ENCODE data around the gene SUFU. TPM values are rescaled to one million over a fixed set of nuclear protein-coding genes. Genes with fewer than 3 reads are reported as not detected.

The SUFU gene
- total and polyA plus RNA-seq, 2 donors (not counting 1 experiment from before 2014, with no cell fraction given), result 4.8 to 13.3 TPM

GRCh38 chr10:102633848-102634247, 130.1 kb downstream of the SUFU start:
- Histone ChIP-seq H3K9me3 (ENCODE audit: control extremely low read depth in 1 of 3, control insufficient read depth in 2 of 3, insufficient read depth in 1 of 3, low read length in 2 of 3) (no peaks in the 10 kb centered on the region), H3K4me2 (replicated peaks; ENCODE audit: low read depth, low read length, poor library complexity, severe bottlenecking) (no peak overlapping the region), H3K36me3 (replicated peaks in 1 of 2; ENCODE audit: control extremely low read depth in 1 of 2, control insufficient read depth in 1 of 2, extremely low read depth in 1 of 2, insufficient read depth in 2 of 2, low read length in 1 of 2) (peaks cover 0 to 3% of the 10 kb centered on the region in 2 experiments), H3K27me3 (replicated peaks in 1 of 4; ENCODE audit: control extremely low read depth in 1 of 4, control insufficient read depth in 3 of 4, insufficient read depth in 4 of 4, low read length in 3 of 4) (no peaks in the 10 kb centered on the region), H2AFZ (ENCODE audit: insufficient read depth, low read depth, low read length, poor library complexity, severe bottlenecking) (no peak overlapping the region), H3K4me3 (ENCODE audit: control extremely low read depth in 1 of 5, extremely low read depth in 1 of 5, insufficient read depth in 1 of 5, low read depth in 2 of 5, low read length in 4 of 5) (no peak overlapping the region), H3K27ac (ENCODE audit: low read length in 2 of 2) (no peak overlapping the region), H3K79me2 (ENCODE audit: control insufficient read depth, insufficient read depth, low read length) (no peaks in the 10 kb centered on the region), H3K4me1 (ENCODE audit: control insufficient read depth in 2 of 2, insufficient read depth in 2 of 2, low read length in 2 of 2) (peaks cover 10 to 16% of the 10 kb centered on the region in 2 donors), H4K20me1 (ENCODE audit: control insufficient read depth, insufficient read depth, low read length, poor library complexity, severe bottlenecking) (no peaks in the 10 kb centered on the region), H3K9ac (ENCODE audit: low read length) (no peak overlapping the region)
- H3K4me1 Mint-ChIP-seq, result peaks cover 12% of the 10 kb centered on the region
- ChIA-PET POLR2A (no interaction called here), CTCF (no interaction called here)
- intact Hi-C loops (cut with micrococcal nuclease), result no loop called here
- TF ChIP-seq EZH2 (IDR thresholded peaks at IDR 0.05; ENCODE audit: borderline replicate concordance, insufficient read depth, low read depth, low read length, poor library complexity, severe bottlenecking), result no peak
- TF ChIP-seq CTCF (IDR thresholded peaks at IDR 0.05), result no peak
- H3K27ac Mint-ChIP-seq, result no peak overlapping the region
- ATAC-seq (ENCODE audit: low read depth), result no peak
- no peak for DNase-seq
- no peaks in the 10 kb centered on the region for H3K9me3 Mint-ChIP-seq (ENCODE audit: insufficient read depth)
- no peaks in the 10 kb centered on the region for H3K27me3 Mint-ChIP-seq
- 100% methylated on average over 2 of the region's 5 CpGs for WGBS (ENCODE audit: insufficient coverage)
- H3K4me3 Mint-ChIP-seq, result no peak overlapping the region

- Mint-ChIP-seq H3K27me3 (no peaks in the 10 kb centered on the region), H3K4me1 (peaks cover 12% of the 10 kb centered on the region), H3K9me3 (ENCODE audit: insufficient read depth) (no peaks in the 10 kb centered on the region), H3K4me3 (no peak overlapping the region), H3K27ac (no peak overlapping the region)
- no peak overlapping the region for H2AFZ ChIP-seq (ENCODE audit: insufficient read depth, low read depth, low read length, poor library complexity, severe bottlenecking)
- intact Hi-C loops (cut with micrococcal nuclease), result no loop called here
- H3K4me3 ChIP-seq (ENCODE audit: control extremely low read depth in 1 of 5, extremely low read depth in 1 of 5, insufficient read depth in 1 of 5, low read depth in 2 of 5, low read length in 4 of 5), result no peak overlapping the region
- DNase-seq (no peak), ATAC-seq (ENCODE audit: low read depth) (no peak)
- peaks cover 0 to 3% of the 10 kb centered on the region in 2 experiments for H3K36me3 ChIP-seq (replicated peaks in 1 of 2; ENCODE audit: control extremely low read depth in 1 of 2, control insufficient read depth in 1 of 2, extremely low read depth in 1 of 2, insufficient read depth in 2 of 2, low read length in 1 of 2)
- no peaks in the 10 kb centered on the region for H3K79me2 ChIP-seq (ENCODE audit: control insufficient read depth, insufficient read depth, low read length)
- H3K4me2 ChIP-seq (replicated peaks; ENCODE audit: low read depth, low read length, poor library complexity, severe bottlenecking), result no peak overlapping the region
- no peaks in the 10 kb centered on the region for H4K20me1 ChIP-seq (ENCODE audit: control insufficient read depth, insufficient read depth, low read length, poor library complexity, severe bottlenecking)
- no peak overlapping the region for H3K27ac ChIP-seq (ENCODE audit: low read length in 2 of 2)
- peaks cover 10 to 16% of the 10 kb centered on the region in 2 donors for H3K4me1 ChIP-seq (ENCODE audit: control insufficient read depth in 2 of 2, insufficient read depth in 2 of 2, low read length in 2 of 2)
- 73% methylated on average over 3 of the region's 4 CpGs for WGBS (ENCODE audit: insufficient coverage)
- H3K9ac ChIP-seq (ENCODE audit: low read length), result no peak overlapping the region
- no peaks in the 10 kb centered on the region for H3K9me3 ChIP-seq (ENCODE audit: control extremely low read depth in 1 of 3, control insufficient read depth in 2 of 3, insufficient read depth in 1 of 3, low read length in 2 of 3)
- H3K27me3 ChIP-seq (replicated peaks in 1 of 4; ENCODE audit: control extremely low read depth in 1 of 4, control insufficient read depth in 3 of 4, insufficient read depth in 4 of 4, low read length in 3 of 4), result no peaks in the 10 kb centered on the region
- ChIA-PET POLR2A (no interaction called here), CTCF (no interaction called here)
- no peak for TF ChIP-seq CTCF (IDR thresholded peaks at IDR 0.05)
Measured at GRCh38 chr10:102634686-102635085, 130.9 kb downstream of the SUFU start.

Data from B cell (primary cell).